ENCODE data around the gene PPP1R13B.

GRCh38 chr14:103870891-103871595, 23.7 kb upstream of the PPP1R13B start:
- no peak for TF ChIP-seq SUZ12 (IDR thresholded peaks at IDR 0.05; ENCODE audit: extremely low read depth, insufficient read depth, insufficient read length)
- no peak for TF ChIP-seq YY1 (IDR thresholded peaks at IDR 0.05; ENCODE audit: insufficient read depth, insufficient read length)
